T-cell (primary cell): ENCODE measurements around the gene RLIM. TPM values are rescaled to one million over a fixed set of nuclear protein-coding genes. Genes with fewer than 3 reads are reported as not detected.

Source experiments
- ATAC-seq, 4 experiments: fragments of 200-7000 bp in 3 of 4; fragments of 150-1000 bp in 1 of 4; cut with Tn5 transposase; replicated peaks in 1 of 4; 1 replicate in 3 of 4; 2 replicates in 1 of 4; pipeline ENCODE4 v1.10.0; 2021; ENCODE audit warnings: moderate library complexity in 3 of 4, mild to moderate bottlenecking in 2 of 4, moderate number of reproducible peaks in 1 of 4
- CTCF ChIA-PET, 2 donors: fragments of 300-600 bp; sonication (Branson Sonifier 250); formaldehyde crosslinking; loops; one replicate each; lab custom pipeline; 2022; ENCODE audit warnings: antibody characterized with exemption in 2 of 2; lab: Charles Lee
- POLR2A ChIA-PET, 2 donors: fragments of 300-600 bp; sonication (Branson Sonifier 250); formaldehyde crosslinking; loops; one replicate each; lab custom pipeline; 2022; ENCODE audit warnings: antibody characterized with exemption in 2 of 2; lab: Charles Lee
- DNase-seq, 35 experiments: peaks; one replicate each; pipeline versions ENCODE4 v3.0.0 to v3.0.0-alpha.2; 2013 to 2023
- H3K27ac ChIP-seq: one replicate; pipeline ENCODE4 v1.5.1; 2013; ENCODE audit warnings: low read length
- H3K27me3 ChIP-seq, 2 experiments: replicated peaks in 1 of 2; 1 replicate in 1 of 2; 2 replicates in 1 of 2; pipeline versions ENCODE4 v1.6.1 to v1.7.0; 2013; ENCODE audit warnings: low read length in 1 of 2, mixed read lengths in 1 of 2; ENCODE audit not compliant: control insufficient read depth in 2 of 2, insufficient read depth in 2 of 2; ENCODE audit errors: extremely low read depth in 1 of 2
- H3K36me3 ChIP-seq, 2 donors: 1 replicate in 1 of 2; 2 replicates in 1 of 2; pipeline versions ENCODE4 v1.6.1 to v1.7.0; 2013; ENCODE audit warnings: low read length in 1 of 2; ENCODE audit not compliant: control insufficient read depth in 2 of 2, insufficient read depth in 1 of 2; ENCODE audit errors: extremely low read depth in 1 of 2
- H3K4me1 ChIP-seq, 2 experiments: 1 replicate in 1 of 2; 2 replicates in 1 of 2; pipeline versions ENCODE4 v1.6.1 to v1.7.0; 2013; ENCODE audit warnings: low read length in 2 of 2, mixed read lengths in 1 of 2; ENCODE audit not compliant: insufficient read depth in 2 of 2, control insufficient read depth in 1 of 2; ENCODE audit errors: extremely low read depth in 1 of 2
- H3K4me3 ChIP-seq, 2 donors: 1 replicate in 1 of 2; 2 replicates in 1 of 2; pipeline versions ENCODE4 v1.5.1 to v1.7.0; 2013; ENCODE audit warnings: mild to moderate bottlenecking in 2 of 2, low read length in 1 of 2, moderate library complexity in 1 of 2; ENCODE audit not compliant: control insufficient read depth in 1 of 2; ENCODE audit errors: extremely low read depth in 1 of 2
- H3K9me3 ChIP-seq: 2 replicates; pipeline ENCODE4 v1.7.0; 2013
- H3K27ac Mint-ChIP-seq, 2 donors: one replicate each; pipeline ENCODE4 v1.8.0; 2020 to 2021; ENCODE audit warnings: mild to moderate bottlenecking in 2 of 2, mixed read lengths in 2 of 2
- H3K27me3 Mint-ChIP-seq, 2 donors: one replicate each; pipeline ENCODE4 v1.8.0; 2021 to 2022; ENCODE audit warnings: mixed read lengths in 2 of 2
- H3K36me3 Mint-ChIP-seq: one replicate; pipeline ENCODE4 v1.8.0; 2021; ENCODE audit warnings: mixed read lengths
- H3K4me1 Mint-ChIP-seq, 3 donors: one replicate each; pipeline ENCODE4 v1.8.0; 2020 to 2022; ENCODE audit warnings: mixed read lengths in 3 of 3, mild to moderate bottlenecking in 1 of 3
- H3K4me3 Mint-ChIP-seq, 3 donors: one replicate each; pipeline ENCODE4 v1.8.0; 2020 to 2022; ENCODE audit warnings: mild to moderate bottlenecking in 3 of 3, mixed read lengths in 3 of 3, moderate library complexity in 3 of 3
- H3K9me3 Mint-ChIP-seq, 3 donors: one replicate each; pipeline ENCODE4 v1.8.0; 2020 to 2022; ENCODE audit warnings: mixed read lengths in 3 of 3
- WGBS: methylation state at CpG from one replicate; pipeline ENCODE4 v1.1.5; 2013; ENCODE audit warnings: missing lambda C conversion rate; ENCODE audit not compliant: insufficient coverage; 5-methylcytosine and 5-hydroxymethylcytosine counted together
- total RNA-seq, 35 experiments: library from RNA in 6 of 35; stranded (reverse) in 6 of 35; fragments of 120-200 nt in 1 of 35; gene quantifications; one replicate each; pipeline versions ENCODE4 v1.2.1 to v1.2.4 and lab custom pipeline; 2013 to 2026

RLIM gene
- total RNA-seq, 5 donors from 2014 or later (not counting 1 experiment from before 2014, with no cell fraction given), result 32.8 to 51.2 (median 37.6) TPM

GRCh38 chrX:74545880-74546523 is 68.4 kb downstream of the RLIM start:
- H3K27me3 ChIP-seq, result no peaks in the 10 kb centered on the region
- H3K4me1 ChIP-seq, result no peaks in the 10 kb centered on the region
- no peaks in the 10 kb centered on the region for H3K36me3 ChIP-seq
- ATAC-seq (no peak), DNase-seq (no peak)
- Mint-ChIP-seq H3K27me3 (peaks cover 0 to 4% of the 10 kb centered on the region in 2 donors), H3K36me3 (no peaks in the 10 kb centered on the region), H3K4me1 (peaks cover 5 to 9% (median 7%) of the 10 kb centered on the region in 3 donors), H3K4me3 (no peak overlapping the region), H3K27ac (no peak overlapping the region), H3K9me3 (no peaks in the 10 kb centered on the region)
- H3K27ac ChIP-seq, result no peak overlapping the region
- POLR2A ChIA-PET, result no interaction called here
- WGBS, result 64% methylated on average over 1 of the region's 1 CpG
- no peak overlapping the region for H3K4me3 ChIP-seq
- CTCF ChIA-PET, result no interaction called here
- no peaks in the 10 kb centered on the region for H3K9me3 ChIP-seq

DNA sequence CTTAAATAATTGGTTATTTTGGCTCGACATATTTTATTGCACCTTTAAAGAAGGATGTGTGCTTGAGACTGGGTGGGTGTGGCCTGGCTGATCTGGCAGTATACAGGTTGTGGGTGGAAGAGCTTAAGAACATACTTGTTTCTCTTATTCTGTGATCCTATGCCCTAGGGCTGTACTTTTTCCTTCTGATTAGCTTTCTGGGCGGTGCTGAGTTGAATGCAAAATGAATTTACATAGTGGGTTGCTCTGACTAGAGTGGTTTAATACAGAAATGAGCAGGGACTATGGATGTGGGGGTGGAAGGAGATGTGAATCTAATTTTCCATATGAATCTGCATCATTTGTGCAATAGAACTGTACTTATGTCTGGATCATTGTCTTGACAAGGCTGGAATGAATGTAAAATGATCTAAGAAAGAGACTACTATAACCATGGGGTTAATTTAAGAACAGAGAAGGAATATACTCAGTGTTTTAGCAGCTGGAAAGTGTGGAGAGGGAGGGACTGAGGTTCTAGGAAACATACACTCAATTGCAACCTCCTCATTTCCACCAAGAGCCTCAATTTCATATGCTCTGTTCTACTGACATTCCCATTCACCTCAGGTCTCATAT is 73.7 kb downstream of the RLIM start:
- WGBS, result no CpG with 5 or more reads among the region's 2 CpGs
- ChIA-PET CTCF (no interaction called here), POLR2A (no interaction called here)
- no peaks in the 10 kb centered on the region for H3K36me3 ChIP-seq
- H3K4me3 ChIP-seq, result no peak overlapping the region
- H3K36me3 Mint-ChIP-seq, result no peaks in the 10 kb centered on the region
- peaks cover 0 to 11% of the 10 kb centered on the region in 2 donors for H3K27me3 Mint-ChIP-seq
- no peaks in the 10 kb centered on the region for H3K9me3 ChIP-seq
- no peak overlapping the region for H3K27ac Mint-ChIP-seq
- DNase-seq (no peak), ATAC-seq (no peak)
- H3K9me3 Mint-ChIP-seq, result no peaks in the 10 kb centered on the region
- no peak overlapping the region for H3K27ac ChIP-seq
- H3K4me1 Mint-ChIP-seq, result peaks cover 5 to 7% (median 7%) of the 10 kb centered on the region in 3 donors
- H3K4me3 Mint-ChIP-seq, result no peak overlapping the region
- no peaks in the 10 kb centered on the region for H3K27me3 ChIP-seq
- H3K4me1 ChIP-seq, result peaks cover 0 to 7% of the 10 kb centered on the region in 2 experiments

DNA sequence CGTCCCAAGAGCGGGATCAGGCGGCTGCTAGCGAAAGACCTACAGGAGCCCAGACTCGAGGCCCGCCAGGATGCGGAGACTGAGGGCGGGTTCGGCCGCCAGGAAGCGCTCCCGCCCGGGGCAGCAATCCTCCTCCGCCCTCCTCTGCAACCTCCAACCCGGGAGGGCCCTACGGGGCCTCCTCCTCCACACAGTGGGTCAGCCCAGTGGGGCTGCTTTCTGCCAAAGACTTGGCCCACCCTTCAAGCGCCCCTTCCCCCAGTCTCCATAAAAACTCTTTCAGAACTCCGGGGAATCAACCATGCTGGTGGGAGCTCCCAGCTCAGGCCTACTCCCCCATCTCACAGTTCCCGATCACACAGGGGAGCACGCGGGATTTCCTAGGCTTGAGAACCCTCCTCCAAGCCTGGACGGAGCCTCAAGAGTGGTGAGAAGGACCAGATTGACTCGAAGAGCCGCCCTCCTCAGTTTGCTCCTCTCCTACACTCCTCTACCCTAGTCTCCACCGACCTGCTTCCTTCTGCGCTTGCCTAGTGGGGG is 77.5 kb downstream of the RLIM start:
- no peak overlapping the region for H3K27ac ChIP-seq
- CTCF ChIA-PET, result no interaction called here

DNA sequence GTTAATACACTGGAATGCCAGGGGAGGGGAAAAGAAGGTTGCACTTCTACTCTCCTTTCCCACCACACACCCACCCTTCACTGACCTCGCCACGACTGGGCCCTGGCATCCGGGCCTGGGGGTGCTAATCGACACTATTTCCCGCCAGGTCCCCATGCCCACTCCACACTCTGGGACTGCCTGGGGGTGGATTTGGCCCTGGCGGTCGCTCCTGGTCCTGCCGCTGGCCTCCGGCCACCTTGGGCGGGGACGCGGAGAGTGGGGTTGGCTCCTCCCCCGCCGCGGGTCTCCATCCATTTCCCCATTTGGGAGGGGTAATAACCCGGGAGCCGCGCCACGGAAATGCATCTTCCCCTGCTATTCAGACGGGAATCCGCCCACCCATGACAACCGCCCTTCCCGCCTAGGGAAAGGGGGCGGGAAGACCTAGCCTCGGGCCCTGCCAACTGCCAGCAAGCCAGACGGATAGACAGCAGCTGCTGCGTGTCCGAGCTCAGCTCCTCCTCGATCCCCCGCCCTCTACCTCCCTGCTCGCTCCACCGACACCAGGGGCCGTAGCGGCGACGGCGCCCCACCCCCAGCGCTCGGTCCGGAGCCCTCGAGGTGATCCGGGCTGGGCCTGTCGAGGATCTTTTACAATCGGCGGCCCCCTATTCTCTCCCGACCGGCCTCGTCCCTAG is 78.1 kb downstream of the RLIM start:
- no peaks in the 10 kb centered on the region for H3K9me3 Mint-ChIP-seq
- 2% methylated on average over 17 of the region's 48 CpGs for WGBS
- peaks cover 12 to 23% (median 13%) of the 10 kb centered on the region in 3 donors for H3K4me1 Mint-ChIP-seq
- Histone ChIP-seq H3K9me3 (no peaks in the 10 kb centered on the region), H3K27ac (peak overlapping the region; percentile 53), H3K4me1 (peaks cover 0 to 20% of the 10 kb centered on the region in 2 experiments), H3K36me3 (no peaks in the 10 kb centered on the region), H3K27me3 (no peaks in the 10 kb centered on the region), H3K4me3 (peak overlapping the region; percentile 67 to 77)
- ChIA-PET CTCF (no interaction called here), POLR2A (no interaction called here)
- DNase-seq (peak in 13 of 35 experiments; percentile 1 to 32 (median 6)), ATAC-seq (peak; percentile 46 to 65 (median 58))
- H3K36me3 Mint-ChIP-seq, result no peaks in the 10 kb centered on the region
- H3K4me3 Mint-ChIP-seq, result peak overlapping the region; percentile 79 to 85 (median 82)
- peaks cover 0 to 13% of the 10 kb centered on the region in 2 donors for H3K27me3 Mint-ChIP-seq
- H3K27ac Mint-ChIP-seq, result peak overlapping the region in 1 of 2 donors; percentile 86

More for the DNA sequence above, 77.5 kb downstream of the RLIM start:
- ATAC-seq (peak in 3 of 4 experiments; percentile 31 to 53 (median 41)), DNase-seq (peak in 2 of 35 experiments; percentile 3 to 7)
- Mint-ChIP-seq H3K4me1 (peaks cover 12 to 23% (median 13%) of the 10 kb centered on the region in 3 donors), H3K36me3 (no peaks in the 10 kb centered on the region), H3K4me3 (peak overlapping the region; percentile 79 to 85 (median 82)), H3K9me3 (no peaks in the 10 kb centered on the region), H3K27me3 (peaks cover 0 to 10% of the 10 kb centered on the region in 2 donors), H3K27ac (peak overlapping the region in 1 of 2 donors; percentile 71)
- Histone ChIP-seq H3K9me3 (no peaks in the 10 kb centered on the region), H3K27me3 (no peaks in the 10 kb centered on the region), H3K36me3 (no peaks in the 10 kb centered on the region), H3K4me3 (peak overlapping the region; percentile 67 to 77), H3K4me1 (peaks cover 0 to 20% of the 10 kb centered on the region in 2 experiments)
- 0% methylated on average over 1 of the region's 26 CpGs for WGBS
- POLR2A ChIA-PET, result no interaction called here

GRCh38 chrX:74535408-74536151 is 78.8 kb downstream of the RLIM start:
- H3K27me3 ChIP-seq, result no peaks in the 10 kb centered on the region
- H3K4me1 ChIP-seq, result peaks cover 0 to 20% of the 10 kb centered on the region in 2 experiments
- Mint-ChIP-seq H3K36me3 (no peaks in the 10 kb centered on the region), H3K9me3 (no peaks in the 10 kb centered on the region), H3K27me3 (peaks cover 0 to 14% of the 10 kb centered on the region in 2 donors), H3K4me1 (peaks cover 12 to 23% (median 13%) of the 10 kb centered on the region in 3 donors), H3K27ac (peak overlapping the region; percentile 76 to 86), H3K4me3 (peak overlapping the region; percentile 79 to 85 (median 82))
- ATAC-seq, result peak; percentile 55 to 61 (median 57)
- H3K9me3 ChIP-seq, result no peaks in the 10 kb centered on the region
- H3K27ac ChIP-seq, result peak overlapping the region; percentile 53
- H3K36me3 ChIP-seq, result no peaks in the 10 kb centered on the region
- peak overlapping the region; percentile 67 to 77 for H3K4me3 ChIP-seq
- ChIA-PET POLR2A (interaction anchor here in 1 of 2 donors (0.6 kb wide), 1 partner anchor 244 kb away, joined by 3 read pairs; no protein-coding TSS in a partner anchor), CTCF (interaction anchor here (0.6 to 1.5 kb wide), 2 partner anchors 9 kb away, joined by 4 to 6 read pairs; no protein-coding TSS in a partner anchor)
- 4% methylated on average over 4 of the region's 37 CpGs for whole genome bisulfite sequencing
- peak in 21 of 35 experiments; percentile 1 to 42 (median 8) for DNase-seq
